Measurements from ENCODE around the gene CEP170B. TPM values are rescaled to one million over a fixed set of nuclear protein-coding genes. Genes with fewer than 3 reads are reported as not detected.

The CEP170B gene
- total and polyA plus RNA-seq, 2 experiments from 2014 or later, result 2.7 to 24.5 TPM

DNA sequence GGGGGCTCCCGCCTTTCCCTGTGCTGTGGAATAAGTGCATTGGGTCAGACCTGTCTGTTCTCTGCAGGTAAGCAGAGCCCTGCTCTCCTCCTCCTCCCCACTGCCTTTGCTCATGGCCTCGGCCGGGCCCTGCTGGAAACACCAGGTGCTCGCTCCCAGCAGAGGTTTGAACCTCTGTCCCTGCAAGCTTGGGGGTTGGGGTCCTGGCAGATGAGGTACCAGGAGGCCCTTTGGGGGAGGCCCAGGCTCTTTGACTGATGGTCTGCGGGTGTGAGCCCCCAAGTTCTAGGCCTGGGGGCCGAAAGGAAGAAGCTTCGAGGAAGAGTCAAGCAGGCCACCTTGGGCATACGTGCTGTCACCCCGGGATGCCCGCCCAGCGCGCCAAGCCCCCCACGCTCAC is 22.1 kb upstream of the CEP170B start:
- Histone ChIP-seq H2AFZ (no peak overlapping the region), H4K20me1 (ENCODE audit: insufficient read depth) (no peaks in the 10 kb centered on the region), H3K4me1 (ENCODE audit: insufficient read depth) (peaks cover 6% of the 10 kb centered on the region; the same call in 1 of the 2 replicates), H3K27ac (no peak overlapping the region), H3K4me2 (ENCODE audit: unreplicated experiment) (peak overlapping the region; percentile 22), H3K79me2 (ENCODE audit: insufficient read depth) (no peaks in the 10 kb centered on the region), H3K9me2 (ENCODE audit: insufficient read depth) (no peaks in the 10 kb centered on the region), H3K9me3 (ENCODE audit: low read depth) (no peaks in the 10 kb centered on the region), H3K4me3 (peak overlapping the region; percentile 59; the same call in 1 of the 2 replicates), H3K9ac (no peak overlapping the region), H3K36me3 (ENCODE audit: low read depth) (no peaks in the 10 kb centered on the region), H3K27me3 (replicated peaks; ENCODE audit: insufficient read depth) (peaks cover 29% of the 10 kb centered on the region), H3F3A (ENCODE audit: insufficient read depth) (no peaks in the 10 kb centered on the region)
- TF ChIP-seq EZH2phosphoT487 (IDR thresholded peaks at IDR 0.05; ENCODE audit: insufficient read depth, low read depth) (no peak), EZH2 (IDR thresholded peaks at IDR 0.05; ENCODE audit: insufficient read depth, poor library complexity, severe bottlenecking) (no peak)
- WGBS, 2 experiments (ENCODE audit: low coverage in 1 of 2, low lambda C conversion rate in 2 of 2, missing lambda C conversion rate in 2 of 2), result 38 to 41% methylated on average over 12 to 13 of the region's 13 CpGs
- no peak for DNase-seq
- in situ Hi-C loops (cut with MboI), result no loop called here

DNA sequence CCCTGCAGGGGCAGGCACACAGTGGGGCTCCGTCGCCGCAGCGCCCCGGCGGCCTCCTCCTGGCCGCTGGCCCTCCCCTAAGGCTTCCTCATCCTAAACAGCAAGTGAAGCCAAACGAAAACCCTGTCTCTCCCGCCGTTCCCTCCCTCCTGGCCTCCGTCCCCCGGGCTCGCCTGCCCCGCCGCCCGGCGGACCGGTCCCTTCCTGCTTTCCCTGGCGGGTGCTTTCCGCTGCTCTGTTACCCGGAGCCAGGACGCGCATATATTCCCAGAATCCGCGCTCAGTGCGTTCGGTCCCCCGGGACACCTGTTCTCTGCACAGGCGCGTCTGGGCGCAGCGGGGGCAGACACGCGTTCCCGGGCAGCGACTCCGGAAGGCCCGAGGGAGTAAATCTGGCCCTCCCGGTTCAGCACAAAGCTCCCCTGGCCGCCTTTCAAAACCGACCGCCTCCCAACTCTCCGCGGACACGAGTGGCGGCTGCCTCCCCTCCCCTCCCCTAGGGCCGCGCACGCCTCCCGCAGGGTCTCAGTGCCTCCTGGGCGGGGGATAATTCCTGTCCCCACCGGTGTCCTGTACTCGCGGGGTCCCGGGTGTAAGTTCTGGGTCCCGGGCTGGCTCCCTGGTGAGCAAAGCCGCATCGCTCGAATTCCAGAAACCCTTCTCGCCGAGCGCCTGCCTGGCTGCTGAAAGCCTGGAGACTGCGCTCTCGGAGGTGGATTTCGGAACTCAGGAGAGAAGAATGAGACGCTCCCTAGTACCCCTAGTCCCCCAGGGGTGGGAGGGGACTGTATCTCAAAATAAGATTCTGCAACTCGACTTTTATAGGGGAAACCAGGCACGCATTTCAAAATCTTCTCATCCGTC is 21.4 kb upstream of the CEP170B start:
- no peaks in the 10 kb centered on the region for H3K9me2 ChIP-seq (ENCODE audit: insufficient read depth)
- no peaks in the 10 kb centered on the region for H3F3A ChIP-seq (ENCODE audit: insufficient read depth)
- WGBS, 2 experiments (ENCODE audit: low coverage in 1 of 2, low lambda C conversion rate in 2 of 2, missing lambda C conversion rate in 2 of 2), result 2 to 3% methylated on average over 53 to 69 of the region's 69 CpGs
- no peaks in the 10 kb centered on the region for H3K9me3 ChIP-seq (ENCODE audit: low read depth)
- TF ChIP-seq EZH2 (IDR thresholded peaks at IDR 0.05; ENCODE audit: insufficient read depth, poor library complexity, severe bottlenecking), result peak; percentile 89
- no peak for TF ChIP-seq EZH2phosphoT487 (IDR thresholded peaks at IDR 0.05; ENCODE audit: insufficient read depth, low read depth)
- H3K4me2 ChIP-seq (ENCODE audit: unreplicated experiment), result peak overlapping the region; percentile 22
- H3K27me3 ChIP-seq (replicated peaks; ENCODE audit: insufficient read depth), result peaks cover 29% of the 10 kb centered on the region
- H3K9ac ChIP-seq, result no peak overlapping the region
- H3K27ac ChIP-seq, result no peak overlapping the region
- H2AFZ ChIP-seq, result 0 out of 2 replicates have a peak overlapping the region, but pooled peaks have one; percentile 10
- peaks cover 6% of the 10 kb centered on the region; the same call in 1 of the 2 replicates for H3K4me1 ChIP-seq (ENCODE audit: insufficient read depth)
- peak; percentile 47 for DNase-seq
- no peaks in the 10 kb centered on the region for H3K36me3 ChIP-seq (ENCODE audit: low read depth)
- H4K20me1 ChIP-seq (ENCODE audit: insufficient read depth), result no peaks in the 10 kb centered on the region
- in situ Hi-C loops (cut with MboI), result no loop called here
- H3K4me3 ChIP-seq, result peak overlapping the region; percentile 59
- no peaks in the 10 kb centered on the region for H3K79me2 ChIP-seq (ENCODE audit: insufficient read depth)

DNA sequence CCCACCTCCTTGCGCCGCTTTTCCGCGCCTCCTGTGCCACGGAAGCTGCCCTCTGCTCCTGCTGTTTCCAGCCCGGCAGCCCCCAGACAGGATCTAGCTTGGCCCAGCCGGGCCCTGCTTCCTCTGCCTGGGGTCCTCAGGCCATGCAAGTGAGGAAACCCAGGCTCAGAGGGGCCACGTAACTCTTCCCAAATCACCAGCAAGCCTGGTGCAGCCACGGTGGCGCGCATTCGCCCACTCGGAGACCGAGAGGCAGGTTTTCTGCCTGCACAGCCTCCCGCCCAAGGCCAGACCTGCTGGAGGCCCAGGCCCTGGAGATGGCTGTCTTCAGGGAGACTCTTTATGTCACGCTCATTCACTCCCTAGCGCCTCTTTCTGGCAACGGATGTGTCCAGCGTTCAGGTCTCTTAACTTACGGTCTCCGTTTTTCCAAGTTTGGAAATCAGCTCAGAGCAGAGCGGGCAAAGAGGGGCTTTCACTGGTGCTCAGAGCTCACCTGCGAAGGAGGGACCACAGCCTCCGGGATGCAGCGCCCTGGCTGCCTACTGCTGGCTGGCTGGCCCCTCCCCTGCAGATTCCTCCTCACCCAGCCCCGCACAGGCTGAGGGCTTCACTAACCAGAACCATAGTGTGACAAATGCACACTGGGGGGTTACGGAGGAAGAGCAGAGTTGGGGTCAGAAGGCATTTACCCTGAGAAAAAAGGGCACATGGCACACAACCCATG is 20.6 kb upstream of the CEP170B start:
- H3K9ac ChIP-seq, result no peak overlapping the region
- H4K20me1 ChIP-seq (ENCODE audit: insufficient read depth), result no peaks in the 10 kb centered on the region
- no peak overlapping the region for H3K27ac ChIP-seq
- in situ Hi-C loops (cut with MboI), result no loop called here
- peak; percentile 26 for DNase-seq
- peak overlapping the region; percentile 22 for H3K4me2 ChIP-seq (ENCODE audit: unreplicated experiment)
- H3K79me2 ChIP-seq (ENCODE audit: insufficient read depth), result no peaks in the 10 kb centered on the region
- WGBS, 2 experiments (ENCODE audit: low coverage in 1 of 2, low lambda C conversion rate in 2 of 2, missing lambda C conversion rate in 2 of 2), result 5 to 7% methylated on average over 23 to 25 of the region's 27 CpGs
- no peaks in the 10 kb centered on the region for H3K36me3 ChIP-seq (ENCODE audit: low read depth)
- no peaks in the 10 kb centered on the region for H3K9me3 ChIP-seq (ENCODE audit: low read depth)
- H3K4me1 ChIP-seq (ENCODE audit: insufficient read depth), result peaks cover 6% of the 10 kb centered on the region; the same call in 1 of the 2 replicates
- peak overlapping the region; percentile 59 for H3K4me3 ChIP-seq
- H3K27me3 ChIP-seq (replicated peaks; ENCODE audit: insufficient read depth), result peaks cover 29% of the 10 kb centered on the region
- no peaks in the 10 kb centered on the region for H3F3A ChIP-seq (ENCODE audit: insufficient read depth)
- no peak for TF ChIP-seq EZH2 (IDR thresholded peaks at IDR 0.05; ENCODE audit: insufficient read depth, poor library complexity, severe bottlenecking)
- TF ChIP-seq EZH2phosphoT487 (IDR thresholded peaks at IDR 0.05; ENCODE audit: insufficient read depth, low read depth), result no peak
- no peak overlapping the region for H2AFZ ChIP-seq
- no peaks in the 10 kb centered on the region for H3K9me2 ChIP-seq (ENCODE audit: insufficient read depth)

DNA sequence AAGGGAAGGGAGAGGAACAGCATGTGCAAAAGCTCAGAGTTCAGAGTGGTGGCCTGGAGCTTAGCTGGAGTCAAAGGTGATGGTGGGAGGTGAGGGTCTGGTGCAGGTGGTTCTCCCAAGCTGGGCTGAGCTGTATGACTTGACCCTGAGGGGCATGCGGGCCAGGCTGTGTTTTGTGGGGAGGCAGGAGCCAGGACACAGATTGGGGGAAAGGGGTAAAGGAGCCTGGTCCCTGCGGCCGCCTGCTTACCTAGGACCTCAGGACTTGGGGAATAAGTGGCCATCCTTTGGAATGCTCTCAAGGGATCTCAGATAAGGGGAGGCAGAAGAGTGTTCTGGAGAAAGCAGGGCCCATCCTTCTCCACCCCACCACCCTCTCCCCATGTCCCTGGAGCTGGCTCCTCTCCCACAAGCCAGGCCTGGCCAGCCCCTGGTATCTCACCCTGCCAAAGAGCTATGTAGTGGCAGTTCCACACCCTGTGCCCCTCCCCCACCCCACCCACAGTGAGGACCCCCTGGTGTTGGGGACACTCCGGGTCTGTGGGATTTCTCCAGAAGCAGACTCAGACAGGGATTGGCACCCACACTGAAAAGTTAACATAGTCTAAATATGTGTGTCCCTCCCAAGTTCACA is 19.9 kb upstream of the CEP170B start:
- Histone ChIP-seq H3K27ac (no peak overlapping the region), H2AFZ (no peak overlapping the region), H3K9ac (no peak overlapping the region), H3K4me2 (ENCODE audit: unreplicated experiment) (no peak overlapping the region), H3K4me1 (ENCODE audit: insufficient read depth) (peaks cover 6% of the 10 kb centered on the region; the same call in 1 of the 2 replicates), H4K20me1 (ENCODE audit: insufficient read depth) (no peaks in the 10 kb centered on the region), H3K27me3 (replicated peaks; ENCODE audit: insufficient read depth) (peaks cover 29% of the 10 kb centered on the region), H3K4me3 (no peak overlapping the region), H3F3A (ENCODE audit: insufficient read depth) (no peaks in the 10 kb centered on the region), H3K79me2 (ENCODE audit: insufficient read depth) (no peaks in the 10 kb centered on the region), H3K9me3 (ENCODE audit: low read depth) (no peaks in the 10 kb centered on the region), H3K9me2 (ENCODE audit: insufficient read depth) (no peaks in the 10 kb centered on the region), H3K36me3 (ENCODE audit: low read depth) (no peaks in the 10 kb centered on the region)
- no peak for TF ChIP-seq EZH2 (IDR thresholded peaks at IDR 0.05; ENCODE audit: insufficient read depth, poor library complexity, severe bottlenecking)
- no peak for TF ChIP-seq EZH2phosphoT487 (IDR thresholded peaks at IDR 0.05; ENCODE audit: insufficient read depth, low read depth)
- WGBS, 2 experiments (ENCODE audit: low coverage in 1 of 2, low lambda C conversion rate in 2 of 2, missing lambda C conversion rate in 2 of 2), result 78 to 87% methylated on average over 4 of the region's 4 CpGs
- no peak for DNase-seq
- in situ Hi-C loops (cut with MboI), result no loop called here

Data from GM23248 (cell line).